OCI-LY7 (cell line): Measurements from ENCODE around the gene CRYL1. TPM values are rescaled to one million over a fixed set of nuclear protein-coding genes. Genes with fewer than 3 reads are reported as not detected.

Source experiments
- BruUV-seq: library from RNA; stranded (reverse); fragments of 400-500 nt; replicated peaks from 2 replicates; lab custom pipeline; 2021; lab: Mats Ljungman, UMichigan
- CTCF ChIA-PET: fragments of 300-600 bp; sonication (Branson Sonifier 250); formaldehyde crosslinking; loops from one replicate; lab custom pipeline; 2022; ENCODE audit warnings: antibody characterized with exemption; ENCODE audit not compliant: unreplicated experiment; lab: Charles Lee
- POLR2A ChIA-PET: fragments of 300-600 bp; sonication (Branson Sonifier 250); formaldehyde crosslinking; loops from one replicate; lab custom pipeline; 2022; ENCODE audit warnings: antibody characterized with exemption; lab: Charles Lee
- DNase-seq: peaks from one replicate; pipeline ENCODE4 v3.0.0-alpha.2; 2015; ENCODE audit warnings: low spot score
- H2AFZ ChIP-seq: fragments of 200-600 bp; sonication (generic), shearing (Covaris generic); 2 replicates; pipeline ENCODE4 v1.6.1; 2014; ENCODE audit warnings: mild to moderate bottlenecking, antibody characterized with exemption, low read length, moderate library complexity
- H3K27ac ChIP-seq: fragments of 200-600 bp; sonication (generic); 2 replicates; pipeline ENCODE4 v1.5.1; 2014; ENCODE audit warnings: mixed run types, low read depth, mild to moderate bottlenecking, moderate library complexity, low read length, inconsistent platforms; ENCODE audit not compliant: poor library complexity, severe bottlenecking
- H3K36me3 ChIP-seq: fragments of 200-600 bp; sonication (generic); 2 replicates; pipeline ENCODE4 v1.6.1; 2014; ENCODE audit warnings: mild to moderate bottlenecking, antibody characterized with exemption, low read length, moderate library complexity, mixed read lengths; ENCODE audit not compliant: insufficient read depth
- H3K4me1 ChIP-seq: fragments of 200-600 bp; sonication (generic); 2 replicates; pipeline ENCODE4 v1.5.1; 2014; ENCODE audit warnings: mild to moderate bottlenecking, low read length; ENCODE audit not compliant: insufficient read depth, poor library complexity, severe bottlenecking
- H3K4me2 ChIP-seq: fragments of 200-600 bp; sonication (generic); 2 replicates; pipeline ENCODE4 v1.6.1; 2014; ENCODE audit warnings: mild to moderate bottlenecking, low read length
- H3K4me3 ChIP-seq: fragments of 200-600 bp; sonication (generic); 2 replicates; pipeline ENCODE4 v1.5.1; 2014; ENCODE audit warnings: mild to moderate bottlenecking, low read depth, low read length; ENCODE audit not compliant: poor library complexity, severe bottlenecking
- H3K79me2 ChIP-seq: fragments of 200-600 bp; sonication (generic); 2 replicates; pipeline ENCODE4 v1.6.1; 2016; ENCODE audit warnings: low read depth, mild to moderate bottlenecking, low read length, moderate library complexity, mixed read lengths; ENCODE audit not compliant: insufficient read depth
- H3K9me2 ChIP-seq: fragments of 200-600 bp; sonication (generic); 2 replicates; pipeline ENCODE4 v1.6.1; 2016; ENCODE audit warnings: mild to moderate bottlenecking, low read length, mixed read lengths; ENCODE audit not compliant: insufficient read depth
- H3K9me3 ChIP-seq: fragments of 200-600 bp; sonication (generic); 2 replicates; pipeline ENCODE4 v1.6.1; 2014; ENCODE audit warnings: mild to moderate bottlenecking, mixed run types, low read length, mixed read lengths
- H4K20me1 ChIP-seq: fragments of 200-600 bp; sonication (generic); 2 replicates; pipeline ENCODE4 v1.6.1; 2014; ENCODE audit warnings: mild to moderate bottlenecking, antibody characterized with exemption, low read length, moderate library complexity, mixed read lengths; ENCODE audit not compliant: insufficient read depth
- EZH2phosphoT487 ChIP-seq: fragments of 200-600 bp; sonication (generic); IDR thresholded peaks from 2 replicates; pipeline ENCODE4 v1.6.1; 2018; ENCODE audit warnings: low read depth, borderline replicate concordance, mild to moderate bottlenecking, mixed run types, antibody characterized with exemption, low read length, moderate library complexity, mixed read lengths
- intact Hi-C: fragments of 100-400 bp; cut with micrococcal nuclease; formaldehyde crosslinking; loops from one replicate; pipeline ENCODE4 v1.10.0; 2022; ENCODE audit not compliant: unreplicated experiment
- total RNA-seq, 2 experiments: library from RNA; depleted of rRNA in 1 of 2; stranded (reverse); fragments of >200 nt in 1 of 2; shearing (Covaris generic) in 1 of 2; gene quantifications; 2 replicates each; pipeline ENCODE4 v1.2.3, GENCODE V29; 2014 to 2022
- TF ChIP-seq, protein P1 (sequence below): fragments of 200-600 bp; sonication (generic); conservative IDR thresholded peaks from 2 replicates; pipeline ENCODE4 v1.5.1; 2014; ENCODE audit warnings: mild to moderate bottlenecking, antibody characterized with exemption, low read length, moderate library complexity, mixed read lengths

Gene CRYL1
- total RNA-seq, 2 experiments from 2014 or later, result not detected

DNA sequence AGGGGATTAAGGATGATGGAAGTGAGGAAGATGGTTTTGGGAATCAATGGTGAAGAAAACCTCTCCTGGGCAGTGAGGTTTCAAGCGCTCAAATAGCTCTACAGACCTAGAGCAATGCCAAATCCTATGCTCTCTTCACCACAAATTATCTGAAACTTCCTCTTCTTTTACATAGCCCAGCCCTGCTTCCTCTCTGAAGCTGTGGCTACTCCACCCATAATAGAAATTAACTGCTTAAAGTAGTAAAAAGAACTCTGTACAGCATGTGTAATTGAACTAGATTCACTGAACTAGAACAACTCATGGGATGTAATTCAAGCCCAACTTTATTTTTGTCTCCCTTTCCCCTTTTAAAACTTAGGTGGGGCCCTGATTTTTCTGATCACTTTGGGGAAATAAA lies 20.9 kb upstream of the CRYL1 start:
- Histone ChIP-seq H3K79me2 (no peaks in the 10 kb centered on the region), H4K20me1 (no peaks in the 10 kb centered on the region), H3K4me2 (no peak overlapping the region), H3K9me3 (no peaks in the 10 kb centered on the region), H2AFZ (no peak overlapping the region), H3K9me2 (no peaks in the 10 kb centered on the region), H3K4me3 (no peak overlapping the region), H3K27ac (no peak overlapping the region), H3K4me1 (no peaks in the 10 kb centered on the region), H3K36me3 (no peaks in the 10 kb centered on the region)
- no peak for TF ChIP-seq EZH2phosphoT487
- TF ChIP-seq, protein P1, sequence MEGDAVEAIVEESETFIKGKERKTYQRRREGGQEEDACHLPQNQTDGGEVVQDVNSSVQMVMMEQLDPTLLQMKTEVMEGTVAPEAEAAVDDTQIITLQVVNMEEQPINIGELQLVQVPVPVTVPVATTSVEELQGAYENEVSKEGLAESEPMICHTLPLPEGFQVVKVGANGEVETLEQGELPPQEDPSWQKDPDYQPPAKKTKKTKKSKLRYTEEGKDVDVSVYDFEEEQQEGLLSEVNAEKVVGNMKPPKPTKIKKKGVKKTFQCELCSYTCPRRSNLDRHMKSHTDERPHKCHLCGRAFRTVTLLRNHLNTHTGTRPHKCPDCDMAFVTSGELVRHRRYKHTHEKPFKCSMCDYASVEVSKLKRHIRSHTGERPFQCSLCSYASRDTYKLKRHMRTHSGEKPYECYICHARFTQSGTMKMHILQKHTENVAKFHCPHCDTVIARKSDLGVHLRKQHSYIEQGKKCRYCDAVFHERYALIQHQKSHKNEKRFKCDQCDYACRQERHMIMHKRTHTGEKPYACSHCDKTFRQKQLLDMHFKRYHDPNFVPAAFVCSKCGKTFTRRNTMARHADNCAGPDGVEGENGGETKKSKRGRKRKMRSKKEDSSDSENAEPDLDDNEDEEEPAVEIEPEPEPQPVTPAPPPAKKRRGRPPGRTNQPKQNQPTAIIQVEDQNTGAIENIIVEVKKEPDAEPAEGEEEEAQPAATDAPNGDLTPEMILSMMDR, result no peak
- no peak for DNase-seq
- no TSS peak for BruUV-seq
- CTCF ChIA-PET, result no interaction called here
- POLR2A ChIA-PET, result interaction anchor here (0.8 kb wide), 1 partner anchor 12 kb away, joined by 3 read pairs; no protein-coding TSS in a partner anchor
- intact Hi-C loops, result no loop called here

DNA sequence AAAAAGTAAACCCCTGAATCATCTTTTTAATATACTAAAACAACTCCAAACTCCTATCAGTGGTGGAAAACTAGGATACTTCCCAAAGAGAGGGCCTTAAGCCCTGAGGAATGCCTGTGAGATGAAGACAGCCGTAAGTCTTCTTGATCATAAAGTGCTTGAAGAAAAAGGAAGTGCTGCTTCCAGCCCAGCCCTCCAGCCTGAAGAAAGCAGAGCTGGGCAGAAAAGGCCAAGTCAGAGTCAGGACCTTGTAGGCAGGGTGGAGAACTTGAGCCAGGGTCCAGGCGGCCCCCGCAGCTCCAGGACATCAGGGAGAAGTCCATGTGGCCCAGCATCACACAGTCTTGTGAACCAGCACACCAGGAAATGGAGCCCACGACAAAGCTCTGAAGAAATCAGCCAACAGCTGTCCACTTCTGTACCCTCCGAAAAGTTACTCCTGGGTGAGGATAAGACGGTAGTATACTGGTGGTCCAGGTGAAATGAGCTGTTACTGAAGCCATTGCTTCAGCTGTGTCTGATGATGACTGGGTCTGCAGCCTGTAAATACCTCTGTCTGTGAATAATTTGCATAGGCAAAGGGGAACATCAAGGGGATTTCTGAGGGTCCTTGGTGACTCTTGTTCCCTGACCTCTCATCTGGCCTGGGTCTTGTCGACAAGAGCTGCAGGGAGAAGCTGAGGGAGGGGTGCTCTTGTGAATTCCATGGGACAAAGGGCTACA lies 18.7 kb upstream of the CRYL1 start:
- Histone ChIP-seq H3K36me3 (no peaks in the 10 kb centered on the region), H4K20me1 (no peaks in the 10 kb centered on the region), H3K4me2 (no peak overlapping the region), H2AFZ (no peak overlapping the region), H3K27ac (no peak overlapping the region), H3K9me3 (no peaks in the 10 kb centered on the region), H3K9me2 (no peaks in the 10 kb centered on the region), H3K79me2 (no peaks in the 10 kb centered on the region), H3K4me3 (no peak overlapping the region), H3K4me1 (no peaks in the 10 kb centered on the region)
- intact Hi-C loops, result no loop called here
- TF ChIP-seq, protein P1, result no peak
- no peak for TF ChIP-seq EZH2phosphoT487
- no TSS peak for BruUV-seq
- ChIA-PET CTCF (no interaction called here), POLR2A (interaction anchor here (0.6 to 1.0 kb wide), 2 partner anchors 88 to 178 kb away, joined by 3 to 4 read pairs; no protein-coding TSS in a partner anchor)
- DNase-seq, result no peak

DNA sequence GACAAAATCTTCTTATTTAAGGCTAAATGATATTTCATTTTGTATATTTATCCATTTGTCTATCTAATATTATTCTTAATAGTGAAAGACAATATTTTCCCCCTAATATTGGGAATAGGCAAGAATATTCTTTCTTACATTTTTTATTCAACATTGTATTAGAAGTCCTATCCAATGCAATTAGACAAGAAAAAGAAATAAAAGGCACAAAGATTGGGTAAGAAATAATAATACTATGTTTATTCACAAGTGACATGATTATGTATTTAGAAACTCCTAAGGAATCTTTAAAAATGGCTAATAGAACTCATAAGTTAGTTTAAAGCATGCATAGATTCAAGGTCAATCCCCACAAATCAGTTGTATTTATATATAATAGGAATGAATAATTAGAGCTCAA lies 11.3 kb upstream of the CRYL1 start:
- ChIA-PET POLR2A (no interaction called here), CTCF (no interaction called here)
- Histone ChIP-seq H3K9me3 (peaks cover 10% of the 10 kb centered on the region; the same call in 1 of the 2 replicates), H3K79me2 (no peaks in the 10 kb centered on the region; the same call in 1 of the 2 replicates), H3K27ac (no peak overlapping the region), H4K20me1 (no peaks in the 10 kb centered on the region), H2AFZ (no peak overlapping the region), H3K4me1 (no peaks in the 10 kb centered on the region), H3K4me2 (no peak overlapping the region), H3K4me3 (no peak overlapping the region), H3K9me2 (no peaks in the 10 kb centered on the region), H3K36me3 (no peaks in the 10 kb centered on the region)
- intact Hi-C loops, result no loop called here
- no peak for DNase-seq
- no TSS peak for BruUV-seq
- TF ChIP-seq, protein P1, result no peak
- TF ChIP-seq EZH2phosphoT487, result no peak
